HK-2 (cell line): Measurements from ENCODE around the gene CYP2A7.
"Not testable (repeated sequence)": the region's sequence is repeated elsewhere in the genome, so short reads cannot be mapped to it uniquely, and the experiment has no call there.

Experiments used
- DNase-seq: peaks from one replicate; pipeline ENCODE4 v3.0.0-alpha.2; 2018; ENCODE audit not compliant: unreplicated experiment

Gene CYP2A7, protein sequence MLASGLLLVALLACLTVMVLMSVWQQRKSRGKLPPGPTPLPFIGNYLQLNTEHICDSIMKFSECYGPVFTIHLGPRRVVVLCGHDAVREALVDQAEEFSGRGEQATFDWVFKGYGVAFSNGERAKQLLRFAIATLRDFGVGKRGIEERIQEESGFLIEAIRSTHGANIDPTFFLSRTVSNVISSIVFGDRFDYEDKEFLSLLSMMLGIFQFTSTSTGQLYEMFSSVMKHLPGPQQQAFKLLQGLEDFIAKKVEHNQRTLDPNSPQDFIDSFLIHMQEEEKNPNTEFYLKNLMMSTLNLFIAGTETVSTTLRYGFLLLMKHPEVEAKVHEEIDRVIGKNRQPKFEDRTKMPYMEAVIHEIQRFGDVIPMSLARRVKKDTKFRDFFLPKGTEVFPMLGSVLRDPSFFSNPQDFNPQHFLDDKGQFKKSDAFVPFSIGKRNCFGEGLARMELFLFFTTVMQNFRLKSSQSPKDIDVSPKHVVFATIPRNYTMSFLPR

DNA sequence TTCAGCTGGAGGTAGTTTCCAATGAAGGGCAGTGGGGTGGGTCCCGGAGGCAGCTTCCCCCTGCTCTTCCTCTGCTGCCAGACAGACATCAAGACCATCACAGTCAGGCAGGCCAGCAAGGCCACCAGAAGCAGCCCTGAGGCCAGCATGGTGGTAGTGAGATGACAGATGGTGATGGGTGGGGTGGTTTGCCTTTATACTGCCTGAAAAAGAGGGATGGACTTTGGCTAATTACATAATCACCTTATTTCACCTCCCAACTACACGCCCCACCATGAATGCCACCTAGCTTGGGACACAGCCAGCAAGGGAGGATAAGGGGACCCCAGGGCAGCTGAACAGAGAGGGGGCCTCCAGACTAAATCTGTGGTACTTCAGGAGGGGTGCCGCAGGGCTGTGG, at the start of gene CYP2A7:
Gene CYP2A7, minus strand, starts transcription at position 170 of the 400 bp plus-strand sequence. Its CDS starts 21 bp downstream, at position 149.
- not testable (repeated sequence) for DNase-seq

DNA sequence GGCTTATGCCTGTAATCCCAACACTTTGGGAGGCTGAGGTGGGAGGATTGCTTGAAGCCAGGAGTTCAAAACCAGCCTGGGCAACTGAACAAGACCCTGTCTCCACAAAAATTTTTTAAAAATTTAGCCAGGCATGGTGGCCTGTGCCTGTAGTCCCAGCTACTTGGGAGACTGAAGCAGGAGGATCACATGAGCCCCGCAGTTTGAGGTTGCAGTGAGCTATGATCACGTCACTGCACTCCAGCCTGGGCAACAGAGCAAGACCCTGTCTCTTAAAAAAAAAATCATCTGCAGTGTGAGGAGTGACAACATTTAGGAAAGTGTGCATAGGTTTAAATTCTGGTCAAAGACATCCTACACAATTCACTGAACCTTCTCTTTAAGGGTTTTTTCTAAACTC, 48.8 kb upstream of the CYP2A7 start:
- not testable (repeated sequence) for DNase-seq

DNA sequence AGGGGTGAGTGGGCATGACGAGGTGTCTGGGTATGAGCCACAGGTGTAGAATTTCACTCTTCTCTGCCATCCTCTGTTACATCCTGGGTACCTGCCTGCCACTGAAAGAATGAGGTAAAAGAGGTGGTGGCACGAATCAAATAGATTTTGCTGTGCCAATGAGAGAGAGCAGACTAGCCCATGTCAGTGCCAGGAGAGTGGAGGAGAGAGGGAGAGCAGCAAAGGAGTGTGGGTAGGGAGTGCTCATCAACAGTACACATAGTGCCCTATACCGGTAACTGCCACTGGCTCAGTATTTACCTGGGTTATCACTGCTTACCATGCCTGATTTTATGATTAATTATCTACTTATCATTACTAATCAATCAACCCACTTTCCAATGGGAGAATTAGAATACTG, 47.9 kb upstream of the CYP2A7 start:
- not testable (repeated sequence) for DNase-seq

DNA sequence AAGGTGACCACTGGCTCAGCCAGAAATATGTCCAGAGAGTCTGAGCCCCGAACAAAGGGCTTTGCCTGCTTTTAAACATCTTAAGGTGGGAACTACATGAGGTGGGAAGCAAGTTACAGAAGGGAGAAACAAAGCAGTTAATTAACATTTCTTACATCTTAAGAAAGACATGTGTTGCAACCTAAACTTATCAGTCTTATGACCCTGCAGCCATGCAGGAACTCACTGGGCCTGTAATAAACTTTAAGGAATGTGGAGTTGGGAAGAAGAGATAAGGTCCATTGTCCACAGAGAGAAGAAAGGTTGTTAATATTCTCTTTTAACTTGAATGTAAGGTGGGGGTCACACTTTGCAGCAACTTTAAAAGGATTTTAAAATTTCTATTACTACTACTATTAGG, 46.8 kb upstream of the CYP2A7 start:
- no peak for DNase-seq

DNA sequence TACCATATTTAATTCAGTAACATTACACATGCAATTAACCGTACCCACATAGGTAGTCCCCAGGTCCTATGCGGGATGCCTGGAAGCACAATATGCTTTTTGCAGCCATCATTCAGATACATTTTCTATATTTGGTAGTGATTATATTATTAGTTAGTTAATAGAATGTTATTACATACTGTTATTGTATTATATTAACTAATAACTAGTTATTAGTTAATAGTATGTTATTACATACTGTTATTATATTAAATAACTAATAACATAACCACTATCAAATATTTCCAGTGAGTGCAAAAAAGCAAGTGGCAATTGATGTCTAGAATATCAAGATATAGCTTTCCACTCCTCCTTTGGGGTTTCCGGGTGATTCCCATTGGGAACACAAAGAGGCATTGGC, 45.5 kb upstream of the CYP2A7 start:
- no peak for DNase-seq

DNA sequence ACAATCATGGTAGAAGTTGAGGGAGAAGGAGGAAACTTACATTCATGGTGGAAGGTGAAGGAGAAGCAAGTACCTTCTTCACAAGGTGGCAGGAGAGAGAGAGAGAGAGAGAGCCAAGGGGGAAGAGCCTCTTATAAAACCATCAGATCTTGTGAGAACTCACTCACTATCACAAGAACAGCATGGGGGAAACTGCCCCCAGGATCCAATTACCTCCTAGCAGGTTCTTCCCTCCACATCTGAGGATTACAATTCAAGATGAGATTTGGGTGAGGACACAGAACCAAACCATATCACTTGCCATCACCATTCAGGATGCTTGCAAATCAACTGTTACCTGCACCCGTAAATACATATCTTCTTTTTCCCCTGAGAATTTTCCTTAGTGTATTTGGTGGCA, 44.2 kb upstream of the CYP2A7 start:
- not testable (repeated sequence) for DNase-seq

DNA sequence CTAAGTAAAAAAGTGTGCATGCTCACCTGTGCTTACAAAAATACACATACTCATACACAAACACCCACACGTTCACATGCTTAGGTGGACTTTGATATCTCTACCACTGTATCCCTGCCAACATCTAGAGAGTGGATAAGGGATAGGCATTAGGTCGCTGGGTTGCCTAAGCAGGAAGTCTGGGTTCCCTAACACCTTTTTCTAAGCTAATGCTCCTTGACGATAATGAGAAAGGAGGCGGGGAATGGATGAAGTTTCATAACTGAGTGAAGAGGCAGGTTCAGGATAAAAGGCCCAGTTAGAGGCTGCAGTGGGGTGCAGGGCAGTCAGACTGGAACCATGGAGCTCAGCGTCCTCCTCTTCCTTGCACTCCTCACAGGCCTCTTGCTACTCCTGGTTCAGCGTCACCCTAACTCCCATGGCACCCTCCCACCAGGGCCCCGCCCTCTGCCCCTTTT, 41.9 kb upstream of the CYP2A7 start:
- no peak for DNase-seq

DNA sequence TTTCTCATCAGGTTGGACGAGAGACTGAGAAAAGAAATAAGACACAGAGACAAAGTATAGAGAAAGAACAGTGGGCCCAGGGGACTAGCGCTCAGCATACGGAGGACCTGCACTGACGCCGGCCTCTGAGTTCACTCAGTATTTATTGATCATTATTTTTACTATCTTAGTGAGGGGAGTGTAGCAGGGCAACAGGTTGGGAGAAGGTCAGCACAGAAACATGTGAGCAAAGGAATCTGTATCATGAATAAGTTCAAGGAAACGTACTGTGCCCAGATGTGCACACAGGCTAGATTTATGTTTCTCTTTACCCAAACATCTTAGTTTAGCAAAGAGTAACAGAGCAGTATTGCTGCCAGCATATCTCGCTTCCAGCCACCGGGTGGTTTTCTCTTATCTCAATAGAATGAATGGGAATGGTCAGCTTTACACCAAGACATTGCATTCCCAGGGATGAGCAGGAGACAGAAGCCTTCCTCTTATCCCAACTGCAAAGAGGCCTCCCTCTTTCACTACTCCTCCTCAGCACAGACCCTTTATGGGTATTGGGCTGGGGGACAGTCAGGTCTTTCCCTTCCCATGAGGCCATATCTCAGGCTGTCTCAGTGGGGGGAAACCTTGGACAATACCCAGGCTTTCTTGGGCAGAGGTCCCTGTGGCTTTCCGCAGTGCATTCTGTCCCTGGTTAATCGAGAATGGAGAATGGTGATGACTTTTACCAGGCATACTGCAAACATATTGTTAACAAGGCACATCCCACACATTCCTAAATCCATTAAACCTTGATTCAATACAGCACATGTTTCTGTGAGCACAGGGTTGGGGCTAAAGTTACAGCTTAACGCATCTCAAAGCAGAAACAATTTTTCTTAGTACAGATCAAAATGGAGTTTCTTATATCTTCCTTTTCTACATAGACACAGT, 40.5 kb upstream of the CYP2A7 start:
- DNase-seq: not testable (repeated sequence)

DNA sequence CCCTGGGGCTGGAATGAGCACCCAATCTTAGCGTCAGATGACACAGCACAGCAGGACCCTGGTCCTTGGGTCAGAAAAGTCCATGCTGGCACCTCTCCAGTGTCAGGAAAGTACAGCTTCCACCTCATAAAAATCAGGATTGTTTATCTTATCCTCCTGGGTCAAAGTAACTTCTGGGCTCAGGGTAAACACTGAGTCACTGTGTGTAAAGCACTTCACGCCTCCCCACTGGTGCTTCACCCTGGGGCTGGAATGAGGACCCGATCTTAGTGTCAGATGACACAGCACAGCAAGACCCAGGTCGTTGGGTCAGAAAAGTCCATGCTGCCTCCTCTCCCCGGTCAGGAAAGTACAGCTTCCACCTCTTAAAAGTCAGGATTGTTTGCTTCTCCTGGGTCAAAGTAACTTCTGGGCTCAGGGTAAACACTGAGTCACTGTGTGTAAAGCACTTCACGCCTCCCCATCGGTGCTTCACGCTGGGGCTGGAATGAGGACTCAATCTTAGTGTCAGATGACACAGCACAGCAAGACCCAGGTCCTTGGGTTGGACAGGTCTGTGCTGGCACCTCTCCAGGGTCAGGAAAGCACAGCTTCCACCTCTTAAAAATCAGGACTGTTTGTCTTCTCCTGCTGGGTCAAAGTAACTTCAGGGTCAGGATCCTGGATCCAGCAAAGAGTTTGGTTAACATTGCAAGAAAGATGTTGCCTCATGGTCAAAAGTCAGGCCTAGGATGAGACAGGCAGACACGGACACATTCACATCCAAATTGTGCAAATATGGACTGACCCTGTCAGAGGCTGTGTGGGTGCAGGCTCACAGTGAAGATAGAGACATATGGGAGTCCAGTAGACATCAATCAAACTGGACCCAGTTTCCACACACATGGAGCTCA, 39.2 kb upstream of the CYP2A7 start:
- DNase-seq: peak; percentile 26

DNA sequence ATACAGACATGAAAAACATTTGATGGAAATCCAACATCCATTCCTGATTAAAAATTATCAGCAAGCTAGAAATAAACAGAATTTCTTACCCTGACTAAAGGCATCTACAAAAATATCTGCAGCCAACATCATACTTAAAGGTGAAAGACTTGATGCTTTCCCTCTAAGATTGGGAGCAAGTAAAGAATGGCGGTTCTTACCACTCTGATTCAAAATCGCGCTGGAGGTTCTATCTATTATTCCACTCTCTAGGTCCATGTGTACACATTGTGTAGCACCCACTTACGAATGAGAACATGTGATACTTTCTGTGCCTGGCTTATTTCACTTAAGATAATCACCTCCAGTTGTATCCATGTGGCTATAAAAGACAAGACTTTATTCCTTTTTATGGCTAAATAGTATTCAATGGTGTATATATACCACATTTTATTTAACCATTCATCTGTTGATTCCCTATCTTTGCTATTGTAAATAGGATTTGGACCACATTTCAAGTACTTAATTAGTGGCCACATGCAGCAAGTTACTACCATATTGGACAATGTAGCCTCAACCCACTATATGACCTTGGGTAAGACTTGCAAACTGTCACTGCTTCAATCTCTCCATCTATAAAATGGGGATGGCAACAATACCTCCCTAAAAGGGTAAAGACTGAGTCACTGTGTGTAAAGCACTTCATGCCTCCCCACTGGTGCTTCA, 38.4 kb upstream of the CYP2A7 start:
- no peak for DNase-seq

DNA sequence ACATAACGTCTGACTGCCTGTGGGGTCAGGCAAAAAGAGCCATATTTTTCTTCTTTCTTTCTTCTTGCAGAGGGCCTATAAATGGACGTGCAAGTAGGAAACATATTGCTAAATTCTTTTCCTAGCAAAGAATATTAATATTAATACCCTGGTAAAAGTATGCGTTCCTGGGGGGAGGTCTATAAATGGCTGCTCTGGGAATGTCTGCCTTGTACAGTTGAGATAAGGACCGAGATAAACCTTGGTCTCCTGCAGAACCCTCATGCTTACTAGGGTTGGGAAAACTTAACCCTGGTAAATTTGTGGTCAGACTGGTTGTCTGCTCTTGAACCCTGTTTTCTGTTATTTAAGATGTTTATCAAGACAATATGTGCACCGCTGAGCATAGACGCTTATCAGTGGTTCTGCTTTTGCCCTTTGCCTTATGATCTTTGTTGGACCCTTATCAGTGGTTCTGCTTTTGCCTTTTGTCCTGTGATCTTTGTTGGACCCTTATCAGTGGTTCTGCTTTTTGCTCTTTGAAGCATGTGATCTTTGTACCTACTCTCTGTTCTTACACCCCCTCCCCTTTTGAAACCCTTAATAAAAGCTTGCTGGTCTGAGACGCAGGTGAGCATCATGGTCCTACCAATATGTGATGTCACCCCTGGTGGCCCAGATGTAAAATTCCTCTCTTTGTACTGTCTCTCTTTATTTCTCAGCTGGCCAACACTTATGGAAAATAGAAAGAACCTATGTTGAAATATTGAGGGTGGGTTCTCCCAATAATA, 37.7 kb upstream of the CYP2A7 start:
- DNase-seq: not testable (repeated sequence)

DNA sequence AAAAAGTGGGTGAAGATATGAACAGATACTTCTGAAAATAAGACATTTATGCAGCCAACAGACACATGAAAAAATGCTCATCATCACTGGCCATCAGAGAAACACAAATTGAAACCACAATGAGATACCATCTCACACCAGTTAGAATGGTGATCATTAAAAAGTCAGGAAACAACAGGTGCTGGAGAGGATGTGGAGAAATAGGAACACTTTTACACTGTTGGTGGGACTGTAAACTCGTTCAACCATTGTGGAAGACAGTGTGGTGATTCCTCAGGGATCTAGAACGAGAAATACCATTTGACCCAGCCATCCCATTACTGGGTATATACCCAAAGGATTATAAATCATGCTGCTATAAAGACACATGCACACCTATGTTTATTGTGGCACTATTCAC, 36.3 kb upstream of the CYP2A7 start:
- not testable (repeated sequence) for DNase-seq

DNA sequence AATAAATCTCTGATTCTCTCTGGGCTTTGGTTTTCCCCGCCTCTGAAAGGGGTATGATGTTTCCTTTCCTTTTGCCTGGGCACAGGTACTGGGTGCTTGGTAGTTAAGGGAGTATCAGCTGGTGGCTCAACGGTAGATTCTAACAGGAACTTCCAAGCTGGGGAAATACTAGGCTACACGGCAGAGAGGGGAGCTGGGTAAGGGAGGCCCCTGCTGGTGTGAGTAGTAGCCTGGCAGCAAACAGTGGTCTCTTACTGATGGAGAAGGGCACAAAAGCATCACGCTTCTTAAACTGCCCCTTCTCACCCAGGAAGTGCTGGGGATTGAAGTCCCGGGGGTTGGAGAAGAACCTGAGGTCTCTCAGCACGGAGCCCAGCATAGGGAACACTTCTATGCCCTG, 26.9 kb upstream of the CYP2A7 start:
- no peak for DNase-seq

DNA sequence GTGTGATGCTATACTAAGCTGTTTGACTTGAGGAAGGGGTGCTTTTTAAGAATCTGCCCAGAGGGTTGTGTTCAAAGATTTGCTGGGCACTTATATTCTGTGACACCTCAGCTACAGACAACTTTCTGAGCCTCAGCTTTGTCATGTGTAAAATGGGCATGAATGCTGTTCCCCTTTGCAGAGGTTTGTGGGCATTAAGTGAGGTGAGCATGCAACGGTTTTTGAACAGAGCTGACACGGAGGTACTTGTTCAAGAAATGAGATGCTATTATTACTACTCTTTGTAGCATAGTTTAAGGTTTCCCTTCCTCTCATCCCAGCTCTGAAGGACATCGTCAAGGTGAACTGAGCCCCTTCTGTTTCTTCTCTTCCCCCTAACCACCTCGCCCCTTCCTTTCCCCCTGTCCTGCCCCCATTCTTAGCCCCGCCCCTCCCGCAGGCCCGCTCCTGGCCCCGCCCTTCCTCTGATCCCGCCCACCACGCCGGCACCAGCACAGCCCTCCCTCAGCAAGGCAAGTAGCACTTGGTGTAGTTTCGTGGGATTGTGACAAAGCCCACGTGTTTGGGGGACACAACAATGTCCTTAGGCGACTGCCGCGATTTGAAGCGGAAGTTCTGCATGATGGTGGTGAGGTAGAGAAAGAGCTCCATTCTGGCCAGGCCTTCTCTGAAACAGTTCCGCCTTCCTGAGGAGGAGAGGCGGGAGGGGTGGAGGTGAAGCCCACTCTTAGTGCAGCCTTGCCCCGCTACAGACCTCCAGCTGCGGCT, 26.1 kb upstream of the CYP2A7 start:
- no peak for DNase-seq

DNA sequence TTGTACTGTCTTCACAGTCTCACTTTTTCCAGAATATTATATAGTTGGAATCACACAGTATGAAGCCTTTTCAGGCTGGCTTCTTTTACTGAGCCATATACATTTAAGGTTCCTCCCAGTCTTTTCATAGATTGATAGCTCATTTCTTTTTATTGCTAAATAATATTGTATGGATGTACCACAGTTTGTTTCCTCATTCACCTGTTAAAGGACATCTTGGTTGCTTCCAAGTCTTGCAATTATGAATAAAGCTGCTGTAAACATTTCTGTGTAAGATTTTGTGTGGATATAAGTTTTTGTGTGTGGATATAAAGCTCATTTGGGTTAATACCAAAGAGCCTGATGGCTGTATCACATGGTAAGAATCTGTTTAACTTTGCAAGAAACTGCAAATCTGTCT, 24.5 kb upstream of the CYP2A7 start:
- no peak for DNase-seq

DNA sequence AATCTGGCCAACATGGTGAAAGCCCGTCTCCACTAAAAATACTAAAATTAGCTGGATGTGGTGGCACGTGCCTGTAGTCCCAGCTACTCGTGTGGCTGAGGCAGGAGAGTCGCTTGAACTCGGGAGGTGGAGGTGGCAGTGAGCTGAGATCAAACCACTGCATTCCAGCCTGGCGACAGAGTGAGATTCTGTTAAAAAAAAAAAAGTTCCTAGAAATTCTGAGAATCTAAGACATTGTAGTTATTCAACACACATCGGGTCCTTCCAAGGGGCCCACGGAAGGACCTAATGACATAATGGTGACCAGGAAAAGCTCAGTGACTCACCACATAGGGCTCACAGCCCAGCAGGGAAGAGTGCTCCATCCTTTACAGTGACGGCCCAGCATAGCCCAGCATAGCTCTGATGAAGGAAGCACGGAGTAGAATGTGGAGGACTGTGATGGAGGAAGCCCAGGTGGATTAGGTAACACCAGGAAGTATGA, 22.7 kb upstream of the CYP2A7 start:
- DNase-seq: not testable (repeated sequence)

DNA sequence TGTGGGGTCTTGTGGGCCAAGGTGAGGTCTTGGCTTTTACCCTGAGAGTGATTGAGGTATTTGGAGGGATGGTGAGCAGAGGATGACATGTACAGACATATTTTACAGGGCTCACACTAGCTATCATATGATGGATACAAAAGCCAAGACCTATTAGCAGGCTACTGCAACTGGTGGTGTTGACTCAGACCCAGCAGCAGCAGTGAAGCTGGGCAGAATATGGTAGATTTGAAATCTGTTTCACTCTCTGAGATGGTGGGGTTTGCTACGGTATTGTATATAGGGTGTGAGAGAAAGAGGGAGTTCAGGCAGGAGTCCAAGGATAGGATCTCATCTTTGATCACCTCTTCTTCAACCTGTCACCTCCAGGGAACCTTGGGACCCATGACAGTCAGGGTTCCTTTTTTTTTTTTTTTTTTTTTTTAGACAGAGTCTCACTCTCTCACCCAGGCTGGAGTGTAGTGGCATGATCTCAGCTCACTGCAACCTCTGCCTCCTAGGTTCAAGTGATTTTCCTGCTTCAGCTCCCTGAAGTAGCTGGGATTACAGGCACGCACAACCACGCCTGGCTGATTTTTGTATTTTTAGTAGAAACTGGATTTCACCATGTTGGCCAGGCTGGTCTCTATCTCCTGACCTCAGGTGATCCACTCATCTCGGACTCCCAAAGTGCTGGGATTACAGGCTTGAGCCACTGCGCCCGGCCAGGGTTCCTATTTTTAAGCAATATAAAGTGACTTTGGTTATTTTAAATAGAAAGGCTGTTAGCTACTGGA, 20.1 kb upstream of the CYP2A7 start:
- DNase-seq: not testable (repeated sequence)

DNA sequence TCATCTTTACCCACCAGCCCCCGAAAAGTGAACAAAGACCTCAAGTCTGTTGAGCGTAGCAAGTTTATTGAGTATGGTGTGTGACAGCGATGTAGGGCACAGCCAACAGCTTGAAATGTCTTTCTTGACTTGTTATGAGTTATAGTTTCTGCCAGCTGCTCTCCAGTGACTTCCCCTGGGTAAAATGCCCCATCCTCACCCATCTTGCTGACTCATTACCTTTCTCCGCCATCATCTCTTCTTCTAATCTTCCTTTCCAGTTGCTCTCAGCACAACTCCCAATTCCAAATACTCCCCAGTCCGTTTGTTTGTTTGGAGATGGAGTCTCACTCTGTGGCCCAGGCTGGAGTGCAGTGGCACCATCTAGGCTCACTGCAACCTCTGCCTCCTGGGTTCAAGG, 18.5 kb upstream of the CYP2A7 start:
- DNase-seq: not testable (repeated sequence)
